IMR-90 (cell line): ENCODE results near the gene CD8A.

Experiments used
- MAZ ChIP-seq: IDR thresholded peaks from 2 replicates; pipeline ENCODE4 v1.6.1; 2012; ENCODE audit warnings: low read depth, mild to moderate bottlenecking, low read length, improper control_type of control experiment, moderate library complexity, borderline replicate concordance
- POLR2A ChIP-seq: IDR thresholded peaks from 2 replicates; pipeline ENCODE4 v1.6.1; 2012; ENCODE audit warnings: mild to moderate bottlenecking, low read depth, low read length
- SMC3 ChIP-seq: fragments of 150-350 bp; IDR thresholded peaks from 2 replicates; pipeline ENCODE4 v1.6.1; 2016; ENCODE audit warnings: low read depth, mild to moderate bottlenecking, antibody characterized with exemption, low read length, moderate library complexity

DNA sequence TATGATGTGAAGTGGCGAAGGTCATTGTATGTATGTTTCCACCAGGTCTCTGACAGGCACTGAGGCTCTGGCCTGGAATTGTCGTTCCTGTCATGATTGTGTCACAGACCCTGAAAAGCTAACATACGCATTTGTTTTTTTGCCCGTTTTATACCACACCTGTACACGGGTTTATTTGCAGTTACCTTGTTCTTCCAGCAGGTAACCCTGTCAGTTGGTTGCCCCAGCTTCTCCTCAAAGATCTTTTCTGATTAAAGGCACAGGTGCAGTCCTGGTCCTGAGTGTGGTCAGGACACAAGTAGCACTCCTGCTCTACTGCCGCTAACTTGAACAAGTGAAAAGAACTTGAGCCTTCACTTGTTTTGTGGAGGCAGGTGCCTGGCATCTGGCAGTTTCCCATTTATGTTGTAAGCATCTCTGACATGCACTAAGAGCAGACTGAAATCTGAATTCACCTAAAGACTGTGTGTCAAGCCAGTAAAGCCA is 19.9 kb downstream of the CD8A start:
- TF ChIP-seq POLR2A (no peak), MAZ (no peak), SMC3 (no peak)
